Measurements from ENCODE around the gene WSCD2. TPM values are rescaled to one million over a fixed set of nuclear protein-coding genes. Genes with fewer than 3 reads are reported as not detected.

Gene WSCD2
- total RNA-seq, 3 donors from 2014 or later: 0.33 to 0.48 (median 0.44) TPM

DNA sequence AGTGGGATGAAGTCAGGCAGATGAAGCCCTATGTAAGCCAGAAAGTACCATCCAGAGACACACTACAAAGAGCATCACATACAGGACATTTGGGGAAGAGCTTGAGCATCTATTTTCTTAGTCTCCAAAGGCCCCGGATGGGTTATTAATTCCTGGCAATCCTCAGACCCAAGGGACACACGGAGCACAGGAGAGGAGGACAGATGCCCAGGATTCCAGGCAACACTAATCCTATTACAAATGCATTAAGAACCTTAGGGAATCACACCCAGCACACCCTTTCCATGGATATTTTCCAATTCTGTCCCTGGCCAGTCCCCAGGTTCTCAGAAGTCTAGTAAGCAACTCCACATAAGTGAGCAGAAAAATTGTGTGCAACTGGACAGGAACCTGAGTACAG is 144.1 kb downstream of the WSCD2 start:
- TF ChIP-seq, protein P1, sequence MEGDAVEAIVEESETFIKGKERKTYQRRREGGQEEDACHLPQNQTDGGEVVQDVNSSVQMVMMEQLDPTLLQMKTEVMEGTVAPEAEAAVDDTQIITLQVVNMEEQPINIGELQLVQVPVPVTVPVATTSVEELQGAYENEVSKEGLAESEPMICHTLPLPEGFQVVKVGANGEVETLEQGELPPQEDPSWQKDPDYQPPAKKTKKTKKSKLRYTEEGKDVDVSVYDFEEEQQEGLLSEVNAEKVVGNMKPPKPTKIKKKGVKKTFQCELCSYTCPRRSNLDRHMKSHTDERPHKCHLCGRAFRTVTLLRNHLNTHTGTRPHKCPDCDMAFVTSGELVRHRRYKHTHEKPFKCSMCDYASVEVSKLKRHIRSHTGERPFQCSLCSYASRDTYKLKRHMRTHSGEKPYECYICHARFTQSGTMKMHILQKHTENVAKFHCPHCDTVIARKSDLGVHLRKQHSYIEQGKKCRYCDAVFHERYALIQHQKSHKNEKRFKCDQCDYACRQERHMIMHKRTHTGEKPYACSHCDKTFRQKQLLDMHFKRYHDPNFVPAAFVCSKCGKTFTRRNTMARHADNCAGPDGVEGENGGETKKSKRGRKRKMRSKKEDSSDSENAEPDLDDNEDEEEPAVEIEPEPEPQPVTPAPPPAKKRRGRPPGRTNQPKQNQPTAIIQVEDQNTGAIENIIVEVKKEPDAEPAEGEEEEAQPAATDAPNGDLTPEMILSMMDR (IDR thresholded peaks at IDR 0.05): no peak
- TF ChIP-seq POLR2AphosphoS5 (IDR thresholded peaks at IDR 0.05) (no peak), POLR2A (IDR thresholded peaks at IDR 0.05) (no peak)
- no peak for DNase-seq (ENCODE audit: low spot score in 2 of 2)
- H3K4me1 ChIP-seq: no peaks in the 10 kb centered on the region
- no peak overlapping the region for H3K27ac ChIP-seq
- H3K9me3 ChIP-seq: peaks cover 0 to 8% of the 10 kb centered on the region in 2 donors
- intact Hi-C loops (cut with DNase I; ENCODE audit: low total_unique reads): no loop called here
- H3K4me3 ChIP-seq: no peak overlapping the region
- no peaks in the 10 kb centered on the region for H3K36me3 ChIP-seq
- no peaks in the 10 kb centered on the region for H3K27me3 ChIP-seq

DNA sequence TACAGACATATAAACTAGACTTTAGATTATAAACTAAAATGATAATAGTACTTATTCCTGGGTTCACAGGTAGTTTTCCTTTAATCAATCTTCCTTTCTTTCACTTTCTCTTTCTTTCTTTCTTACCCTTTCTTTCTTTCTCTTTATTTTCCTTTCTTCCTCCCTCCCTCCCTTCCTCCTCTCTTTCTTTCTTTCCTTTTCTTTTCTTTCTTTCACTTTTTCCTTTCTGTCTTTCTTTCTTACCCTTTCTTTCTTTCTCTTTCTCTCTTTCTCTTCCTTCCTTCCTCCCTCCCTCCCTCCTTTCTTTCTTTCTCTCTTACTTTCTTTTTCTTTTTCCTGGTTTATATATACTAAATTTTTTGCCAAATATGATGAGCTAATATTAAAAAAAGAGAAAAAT is 148.5 kb downstream of the WSCD2 start:
- no peak for TF ChIP-seq POLR2AphosphoS5 (IDR thresholded peaks at IDR 0.05)
- TF ChIP-seq, protein P1 (IDR thresholded peaks at IDR 0.05): no peak
- no peak for TF ChIP-seq POLR2A (IDR thresholded peaks at IDR 0.05)
- Histone ChIP-seq H3K4me3 (no peak overlapping the region), H3K27ac (no peak overlapping the region), H3K9me3 (peaks cover 0 to 8% of the 10 kb centered on the region in 2 donors), H3K4me1 (no peaks in the 10 kb centered on the region), H3K27me3 (no peaks in the 10 kb centered on the region), H3K36me3 (no peaks in the 10 kb centered on the region)
- no peak for DNase-seq (ENCODE audit: low spot score in 2 of 2)
- intact Hi-C loops (cut with DNase I; ENCODE audit: low total_unique reads): no loop called here

DNA sequence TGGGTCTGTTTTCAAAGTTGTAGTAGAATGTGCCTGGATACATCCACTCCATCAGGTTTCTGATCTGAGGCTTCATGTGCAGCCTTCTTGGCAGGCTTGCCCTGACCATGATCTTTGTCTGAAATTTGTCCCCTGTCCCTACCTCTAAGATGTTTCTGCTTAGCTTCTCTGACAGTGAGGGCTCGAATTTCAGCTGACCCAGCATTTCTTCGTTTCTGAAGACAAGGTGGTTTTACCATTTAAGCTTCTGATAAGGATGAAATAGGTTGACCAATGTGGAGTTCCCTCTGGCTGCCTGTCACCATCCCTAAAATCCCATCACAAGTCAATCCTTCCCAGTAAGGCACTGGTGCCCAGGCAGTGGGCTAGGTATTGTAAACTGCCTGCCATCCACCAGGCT is 153.1 kb downstream of the WSCD2 start:
- no peaks in the 10 kb centered on the region for H3K27me3 ChIP-seq
- H3K4me1 ChIP-seq: no peaks in the 10 kb centered on the region
- TF ChIP-seq, protein P1 (IDR thresholded peaks at IDR 0.05): no peak
- TF ChIP-seq POLR2AphosphoS5 (IDR thresholded peaks at IDR 0.05) (no peak), POLR2A (IDR thresholded peaks at IDR 0.05) (no peak)
- intact Hi-C loops (cut with DNase I; ENCODE audit: low total_unique reads): no loop called here
- no peak overlapping the region for H3K27ac ChIP-seq
- no peak overlapping the region for H3K4me3 ChIP-seq
- no peaks in the 10 kb centered on the region for H3K9me3 ChIP-seq
- no peaks in the 10 kb centered on the region for H3K36me3 ChIP-seq
- DNase-seq (ENCODE audit: low spot score in 2 of 2): no peak

DNA sequence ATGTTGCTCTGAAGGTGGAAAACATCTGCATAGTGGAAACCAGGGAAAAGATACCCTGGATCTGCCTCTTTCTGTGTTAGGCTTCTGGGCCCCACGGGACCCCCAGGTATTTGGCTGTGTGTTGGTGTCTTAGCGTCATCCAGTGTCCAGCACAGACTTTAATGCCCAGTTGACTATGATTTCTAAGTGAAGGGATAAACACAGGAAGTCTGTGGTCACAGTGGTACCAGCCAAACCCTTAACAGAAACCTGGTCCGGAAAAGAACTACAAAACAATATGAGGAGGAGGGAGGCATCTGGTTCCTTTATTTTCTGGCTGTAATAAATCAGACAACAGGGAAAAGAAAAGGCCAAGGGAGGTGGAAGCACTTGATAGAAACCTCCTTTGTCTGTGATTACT is 153.6 kb downstream of the WSCD2 start:
- Histone ChIP-seq H3K9me3 (no peaks in the 10 kb centered on the region), H3K4me3 (no peak overlapping the region), H3K27ac (no peak overlapping the region), H3K4me1 (no peaks in the 10 kb centered on the region), H3K27me3 (no peaks in the 10 kb centered on the region), H3K36me3 (no peaks in the 10 kb centered on the region)
- no peak for DNase-seq (ENCODE audit: low spot score in 2 of 2)
- no peak for TF ChIP-seq POLR2A (IDR thresholded peaks at IDR 0.05)
- TF ChIP-seq, protein P1 (IDR thresholded peaks at IDR 0.05): no peak
- TF ChIP-seq POLR2AphosphoS5 (IDR thresholded peaks at IDR 0.05): no peak
- intact Hi-C loops (cut with DNase I; ENCODE audit: low total_unique reads): no loop called here

DNA sequence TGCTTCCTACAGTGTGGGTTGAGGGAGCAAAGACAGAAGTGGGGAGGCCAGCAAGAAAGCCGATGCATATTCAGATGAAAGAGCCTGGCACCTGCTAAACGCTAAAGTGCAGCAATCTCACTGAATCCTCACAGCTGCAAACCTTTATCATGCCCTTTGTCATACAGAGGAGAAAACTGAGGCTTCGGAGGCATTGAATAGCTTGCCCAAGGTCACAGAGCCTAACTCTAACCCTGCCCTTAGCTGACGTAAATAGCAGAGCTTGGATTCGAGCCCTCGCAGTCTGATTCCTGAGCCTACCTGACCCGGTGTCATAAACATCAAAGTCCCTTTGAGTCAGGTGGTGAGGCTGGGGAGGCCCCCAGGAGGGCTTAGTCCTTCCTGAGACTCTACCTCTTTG is 155.1 kb downstream of the WSCD2 start:
- no peak for DNase-seq (ENCODE audit: low spot score in 2 of 2)
- Histone ChIP-seq H3K9me3 (no peaks in the 10 kb centered on the region), H3K36me3 (no peaks in the 10 kb centered on the region), H3K4me1 (peaks cover 5 to 8% of the 10 kb centered on the region in 2 donors), H3K27ac (no peak overlapping the region), H3K27me3 (no peaks in the 10 kb centered on the region), H3K4me3 (no peak overlapping the region)
- no peak for TF ChIP-seq POLR2A (IDR thresholded peaks at IDR 0.05)
- no peak for TF ChIP-seq POLR2AphosphoS5 (IDR thresholded peaks at IDR 0.05)
- TF ChIP-seq, protein P1 (IDR thresholded peaks at IDR 0.05): no peak
- intact Hi-C loops (cut with DNase I; ENCODE audit: low total_unique reads): no loop called here

Data from breast epithelium (tissue), 4 donors.